Neural cell (in vitro differentiated cells): ENCODE results near the gene HOXA3. TPM values are rescaled to one million over a fixed set of nuclear protein-coding genes. Genes with fewer than 3 reads are reported as not detected.

Experiments used
- H2AFZ ChIP-seq: fragments of 200-600, 300-800 bp; sonication (generic), shearing (Covaris generic); 2 replicates; pipeline ENCODE4 v1.6.0; 2014; ENCODE audit warnings: low read depth, mild to moderate bottlenecking, antibody characterized with exemption, low read length, moderate library complexity
- H3F3A ChIP-seq: fragments of 200-600 bp; shearing (Covaris generic); 2 replicates; pipeline ENCODE4 v1.6.1; 2016; ENCODE audit warnings: mild to moderate bottlenecking, moderate library complexity, mixed read lengths, antibody characterized with exemption, low read length; ENCODE audit not compliant: insufficient read depth, poor library complexity, severe bottlenecking
- H3K27ac ChIP-seq: fragments of 200-600, 300-800 bp; sonication (generic), shearing (Covaris generic); 2 replicates; pipeline ENCODE4 v1.5.1; 2014; ENCODE audit warnings: mild to moderate bottlenecking, low read length, moderate library complexity
- H3K27me3 ChIP-seq: fragments of 300-800, 200-600 bp; sonication (generic), shearing (Covaris generic); 2 replicates; pipeline ENCODE4 v1.6.0; 2014; ENCODE audit warnings: mild to moderate bottlenecking, low read depth, low read length, moderate library complexity; ENCODE audit not compliant: insufficient read depth
- H3K36me3 ChIP-seq: fragments of 300-800, 200-600 bp; sonication (generic), shearing (Covaris generic); 2 replicates; pipeline ENCODE4 v1.5.1; 2014; ENCODE audit warnings: mild to moderate bottlenecking, antibody characterized with exemption, low read length, moderate library complexity; ENCODE audit not compliant: insufficient read depth
- H3K4me2 ChIP-seq: fragments of 300-800, 200-600 bp; sonication (generic), shearing (Covaris generic); 2 replicates; pipeline ENCODE4 v1.6.0; 2014; ENCODE audit warnings: mild to moderate bottlenecking, low read length
- H3K4me3 ChIP-seq: fragments of 300-800, 200-600 bp; sonication (generic), shearing (Covaris generic); 2 replicates; pipeline ENCODE4 v1.5.1; 2014; ENCODE audit warnings: mild to moderate bottlenecking, low read length, moderate library complexity
- H3K79me2 ChIP-seq: fragments of 200-600 bp; shearing (Covaris generic); replicated peaks from 2 replicates; pipeline ENCODE4 v1.6.0; 2014; ENCODE audit warnings: mild to moderate bottlenecking, low read length, moderate library complexity; ENCODE audit not compliant: insufficient read depth
- H3K9ac ChIP-seq: fragments of 300-800, 200-600 bp; sonication (generic), shearing (Covaris generic); 2 replicates; pipeline ENCODE4 v1.6.1; 2016; ENCODE audit warnings: mild to moderate bottlenecking, low read length, mixed read lengths
- H3K9me2 ChIP-seq: fragments of 200-600 bp; shearing (Covaris generic); 2 replicates; pipeline ENCODE4 v1.6.1; 2016; ENCODE audit warnings: mild to moderate bottlenecking, low read length, mixed read lengths; ENCODE audit not compliant: insufficient read depth
- H3K9me3 ChIP-seq: fragments of 200-600, 300-800 bp; sonication (generic), shearing (Covaris generic); 2 replicates; pipeline ENCODE4 v1.6.1; 2016; ENCODE audit warnings: mild to moderate bottlenecking, mixed run types, low read length, moderate library complexity, mixed read lengths
- H4K20me1 ChIP-seq: fragments of 200-600 bp; shearing (Covaris generic); 2 replicates; pipeline ENCODE4 v1.6.1; 2016; ENCODE audit warnings: mild to moderate bottlenecking, mixed run types; ENCODE audit not compliant: insufficient read depth
- EP300 ChIP-seq: fragments of 450-650 bp; conservative IDR thresholded peaks from 2 replicates; pipeline ENCODE4 v1.6.1; 2014; ENCODE audit warnings: antibody characterized with exemption, mild to moderate bottlenecking, moderate library complexity; ENCODE audit not compliant: poor library complexity, severe bottlenecking
- EZH2 ChIP-seq: fragments of 200-600, 300-800 bp; shearing (Covaris generic), sonication (generic); IDR thresholded peaks from 2 replicates; pipeline ENCODE4 v1.6.1; 2014; ENCODE audit warnings: antibody characterized with exemption, low read length, borderline replicate concordance, mild to moderate bottlenecking; ENCODE audit not compliant: insufficient read depth, poor library complexity, severe bottlenecking
- MXI1 ChIP-seq: fragments of 450-650 bp; conservative IDR thresholded peaks from 2 replicates; pipeline ENCODE4 v1.6.1; 2014; ENCODE audit warnings: antibody characterized with exemption, mild to moderate bottlenecking; ENCODE audit not compliant: poor library complexity, severe bottlenecking
- POLR2AphosphoS5 ChIP-seq: IDR thresholded peaks from 2 replicates; pipeline ENCODE4 v1.6.1; 2012
- RAD21 ChIP-seq: fragments of 450-650 bp; conservative IDR thresholded peaks from 2 replicates; pipeline ENCODE4 v1.6.1; 2014; ENCODE audit warnings: antibody characterized with exemption, mild to moderate bottlenecking, moderate library complexity
- REST ChIP-seq: IDR thresholded peaks from 2 replicates; pipeline ENCODE4 v1.6.1; 2012; ENCODE audit warnings: borderline replicate concordance
- SMC3 ChIP-seq: fragments of 450-650 bp; conservative IDR thresholded peaks from 2 replicates; pipeline ENCODE4 v1.6.1; 2014; ENCODE audit warnings: antibody characterized with exemption, mild to moderate bottlenecking, moderate library complexity; ENCODE audit not compliant: poor library complexity
- TAF1 ChIP-seq: IDR thresholded peaks from 2 replicates; pipeline ENCODE4 v1.6.1; 2012; ENCODE audit warnings: low read depth
- polyA plus RNA-seq: library from polyadenylated mRNA; depleted of rRNA; stranded (reverse); fragments of >200 nt; gene quantifications from 2 replicates; pipeline ENCODE4 v1.2.3, GENCODE V29; 2014
- TF ChIP-seq, protein P1 (sequence below): fragments of 450-650 bp; IDR thresholded peaks from 2 replicates; pipeline ENCODE4 v1.5.1; 2014; ENCODE audit warnings: antibody characterized with exemption, mild to moderate bottlenecking, moderate library complexity; ENCODE audit not compliant: poor library complexity, severe bottlenecking

The HOXA3 gene
- polyA plus RNA-seq, 1 donor from 2014 or later, result not detected

- Histone ChIP-seq H3F3A (no peaks in the 10 kb centered on the region), H3K4me3 (no peak overlapping the region), H3K9me3 (no peaks in the 10 kb centered on the region), H3K27ac (no peak overlapping the region), H3K36me3 (no peaks in the 10 kb centered on the region), H3K9me2 (no peaks in the 10 kb centered on the region), H3K4me2 (no peak overlapping the region), H4K20me1 (no peaks in the 10 kb centered on the region), H3K27me3 (peaks cover 96% of the 10 kb centered on the region), H3K9ac (no peak overlapping the region), H3K79me2 (no peaks in the 10 kb centered on the region), H2AFZ (no peak overlapping the region)
- TF ChIP-seq EZH2, result peak; percentile 92
- no peak for TF ChIP-seq TAF1
- no peak for TF ChIP-seq POLR2AphosphoS5
Observed at GRCh38 chr7:27112955-27113949, 39.1 kb downstream of the HOXA3 start.

- H3K36me3 ChIP-seq, result no peaks in the 10 kb centered on the region
- H3F3A ChIP-seq, result no peaks in the 10 kb centered on the region
- H4K20me1 ChIP-seq, result no peaks in the 10 kb centered on the region
- no peak overlapping the region for H3K4me3 ChIP-seq
- no peaks in the 10 kb centered on the region for H3K9me2 ChIP-seq
- no peak overlapping the region for H3K9ac ChIP-seq
- H2AFZ ChIP-seq, result no peak overlapping the region
- H3K79me2 ChIP-seq, result no peaks in the 10 kb centered on the region
- no peaks in the 10 kb centered on the region for H3K9me3 ChIP-seq
- H3K27ac ChIP-seq, result no peak overlapping the region
- H3K4me2 ChIP-seq, result no peak overlapping the region
- peaks cover 96% of the 10 kb centered on the region for H3K27me3 ChIP-seq
- TF ChIP-seq EZH2, result no peak
- TF ChIP-seq, protein P1, sequence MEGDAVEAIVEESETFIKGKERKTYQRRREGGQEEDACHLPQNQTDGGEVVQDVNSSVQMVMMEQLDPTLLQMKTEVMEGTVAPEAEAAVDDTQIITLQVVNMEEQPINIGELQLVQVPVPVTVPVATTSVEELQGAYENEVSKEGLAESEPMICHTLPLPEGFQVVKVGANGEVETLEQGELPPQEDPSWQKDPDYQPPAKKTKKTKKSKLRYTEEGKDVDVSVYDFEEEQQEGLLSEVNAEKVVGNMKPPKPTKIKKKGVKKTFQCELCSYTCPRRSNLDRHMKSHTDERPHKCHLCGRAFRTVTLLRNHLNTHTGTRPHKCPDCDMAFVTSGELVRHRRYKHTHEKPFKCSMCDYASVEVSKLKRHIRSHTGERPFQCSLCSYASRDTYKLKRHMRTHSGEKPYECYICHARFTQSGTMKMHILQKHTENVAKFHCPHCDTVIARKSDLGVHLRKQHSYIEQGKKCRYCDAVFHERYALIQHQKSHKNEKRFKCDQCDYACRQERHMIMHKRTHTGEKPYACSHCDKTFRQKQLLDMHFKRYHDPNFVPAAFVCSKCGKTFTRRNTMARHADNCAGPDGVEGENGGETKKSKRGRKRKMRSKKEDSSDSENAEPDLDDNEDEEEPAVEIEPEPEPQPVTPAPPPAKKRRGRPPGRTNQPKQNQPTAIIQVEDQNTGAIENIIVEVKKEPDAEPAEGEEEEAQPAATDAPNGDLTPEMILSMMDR, result no peak
- TF ChIP-seq REST, result no peak
- no peak for TF ChIP-seq SMC3
- no peak for TF ChIP-seq MXI1
- TF ChIP-seq EP300, result no peak
- no peak for TF ChIP-seq TAF1
- no peak for TF ChIP-seq POLR2AphosphoS5
- TF ChIP-seq RAD21, result no peak
Observed at GRCh38 chr7:27112361-27112760, 40.0 kb downstream of the HOXA3 start.
